Smooth muscle cell (in vitro differentiated cells): ENCODE data around the gene ASAP2. TPM values are rescaled to one million over a fixed set of nuclear protein-coding genes. Genes with fewer than 3 reads are reported as not detected.

Source experiments
- DNase-seq: peaks from one replicate; lab custom pipeline; 2025; ENCODE audit not compliant: unreplicated experiment; lab: John Stamatoyannopoulos, UW
- H2AFZ ChIP-seq: fragments of 200-600 bp; sonication (generic); 2 replicates; pipeline ENCODE4 v1.6.0; 2016; ENCODE audit warnings: antibody characterized with exemption, low read depth, mild to moderate bottlenecking
- H3F3A ChIP-seq: fragments of 200-600 bp; sonication (generic); 2 replicates; pipeline ENCODE4 v1.6.0; 2017; ENCODE audit warnings: antibody characterized with exemption, low read depth
- H3K27ac ChIP-seq: fragments of 200-600 bp; sonication (generic); 2 replicates; pipeline ENCODE4 v1.5.1; 2016; ENCODE audit warnings: low read depth, mild to moderate bottlenecking
- H3K27me3 ChIP-seq: fragments of 200-600 bp; sonication (generic); 2 replicates; pipeline ENCODE4 v1.6.1; 2016; ENCODE audit warnings: low read depth, mild to moderate bottlenecking
- H3K36me3 ChIP-seq: fragments of 200-600 bp; sonication (generic); 2 replicates; pipeline ENCODE4 v1.5.1; 2016; ENCODE audit warnings: low read depth
- H3K4me1 ChIP-seq: fragments of 200-600 bp; sonication (generic); 2 replicates; pipeline ENCODE4 v1.5.1; 2016; ENCODE audit warnings: low read depth
- H3K4me2 ChIP-seq: fragments of 200-600 bp; sonication (generic); 2 replicates; pipeline ENCODE4 v1.6.0; 2016; ENCODE audit warnings: mild to moderate bottlenecking
- H3K4me3 ChIP-seq: fragments of 200-600 bp; sonication (generic); 2 replicates; pipeline ENCODE4 v1.5.1; 2016; ENCODE audit warnings: mild to moderate bottlenecking
- H3K79me2 ChIP-seq: fragments of 200-600 bp; sonication (generic); 2 replicates; pipeline ENCODE4 v1.6.0; 2016; ENCODE audit warnings: low read depth, mild to moderate bottlenecking
- H3K9ac ChIP-seq: fragments of 200-600 bp; sonication (generic); 2 replicates; pipeline ENCODE4 v1.6.0; 2016; ENCODE audit warnings: low read depth
- H3K9me3 ChIP-seq: fragments of 200-600 bp; sonication (generic); replicated peaks from 2 replicates; pipeline ENCODE4 v1.5.1; 2016; ENCODE audit warnings: low read depth
- H4K20me1 ChIP-seq: fragments of 200-600 bp; sonication (generic); 2 replicates; pipeline ENCODE4 v1.6.0; 2016; ENCODE audit warnings: low read depth
- CTCF ChIP-seq: fragments of 200-600 bp; sonication (generic); IDR thresholded peaks from 2 replicates; pipeline ENCODE4 v1.5.1; 2017; ENCODE audit warnings: borderline replicate concordance, mild to moderate bottlenecking, antibody characterized with exemption; ENCODE audit not compliant: insufficient read depth, poor library complexity, severe bottlenecking
- WGBS: methylation state at CpG from one replicate; pipeline ENCODE4 v1.1.7; 2016; ENCODE audit warnings: low lambda C conversion rate; 5-methylcytosine and 5-hydroxymethylcytosine counted together
- polyA plus RNA-seq: library from polyadenylated mRNA; unstranded; fragments of >200 nt; fragmentation: Nextera tagmentation; extraction: Ambion mirVana; gene quantifications from 2 replicates; pipeline ENCODE4 v1.2.1, GENCODE V29; 2016
- total RNA-seq: library from RNA; depleted of rRNA; stranded (reverse); fragments of >200 nt; gene quantifications from 2 replicates; pipeline ENCODE4 v1.2.3, GENCODE V29; 2014

The ASAP2 gene
- total and polyA plus RNA-seq, 2 experiments from 2014 or later = 8.8 to 23.1 TPM

- no peaks in the 10 kb centered on the region for H3K36me3 ChIP-seq
- no peak overlapping the region for H3K4me3 ChIP-seq
- H3K27ac ChIP-seq = peak overlapping the region; percentile 98
- H3K79me2 ChIP-seq = no peaks in the 10 kb centered on the region
- H3K9ac ChIP-seq = peak overlapping the region; percentile 82
- 43% methylated on average over 18 of the region's 18 CpGs for WGBS
- peaks cover 26% of the 10 kb centered on the region for H3F3A ChIP-seq
- peak; percentile 62 for DNase-seq
- no peak overlapping the region for H2AFZ ChIP-seq
- peaks cover 3% of the 10 kb centered on the region for H4K20me1 ChIP-seq
- H3K4me2 ChIP-seq = peak overlapping the region; percentile 74
- H3K27me3 ChIP-seq = no peaks in the 10 kb centered on the region
- H3K4me1 ChIP-seq = no peaks in the 10 kb centered on the region
- no peaks in the 10 kb centered on the region for H3K9me3 ChIP-seq
- TF ChIP-seq CTCF = no peak
Observed at GRCh38 chr2:9380702-9381628, 174.4 kb downstream of the ASAP2 start.

GRCh38 chr2:9382604-9383235 lies 176.1 kb downstream of the ASAP2 start:
- Histone ChIP-seq H3K27me3 (no peaks in the 10 kb centered on the region), H4K20me1 (peaks cover 3% of the 10 kb centered on the region), H3K9ac (no peak overlapping the region), H3K36me3 (no peaks in the 10 kb centered on the region), H3K4me2 (no peak overlapping the region), H2AFZ (no peak overlapping the region), H3F3A (peaks cover 18% of the 10 kb centered on the region), H3K4me1 (no peaks in the 10 kb centered on the region), H3K79me2 (no peaks in the 10 kb centered on the region), H3K9me3 (no peaks in the 10 kb centered on the region), H3K27ac (no peak overlapping the region), H3K4me3 (no peak overlapping the region)
- WGBS = 86% methylated on average over 6 of the region's 6 CpGs
- TF ChIP-seq CTCF = no peak
- DNase-seq = no peak

GRCh38 chr2:9384521-9384920 lies 177.9 kb downstream of the ASAP2 start:
- no peaks in the 10 kb centered on the region for H3K9me3 ChIP-seq
- no peaks in the 10 kb centered on the region for H3K79me2 ChIP-seq
- no peak overlapping the region for H3K9ac ChIP-seq
- H3K4me3 ChIP-seq = no peak overlapping the region
- peaks cover 3% of the 10 kb centered on the region for H4K20me1 ChIP-seq
- no peak overlapping the region for H2AFZ ChIP-seq
- no peak overlapping the region for H3K4me2 ChIP-seq
- H3K4me1 ChIP-seq = no peaks in the 10 kb centered on the region
- TF ChIP-seq CTCF = no peak
- no peaks in the 10 kb centered on the region for H3K27me3 ChIP-seq
- DNase-seq = no peak
- no peaks in the 10 kb centered on the region for H3K36me3 ChIP-seq
- peaks cover 17% of the 10 kb centered on the region for H3F3A ChIP-seq
- 94% methylated on average over 4 of the region's 4 CpGs for WGBS
- no peak overlapping the region for H3K27ac ChIP-seq
